GM19372 (cell line): Measurements from ENCODE around the gene MAP3K2.
"Not testable (repeated sequence)": the region's sequence is repeated elsewhere in the genome, so short reads cannot be mapped to it uniquely, and the experiment has no call there.

ENCODE experiments used
- ATAC-seq: cut with Tn5 transposase; IDR thresholded peaks from one replicate; pipeline ENCODE4 v1.9.1; 2021; ENCODE audit warnings: mild to moderate bottlenecking, low read depth, moderate library complexity; ENCODE audit not compliant: unreplicated experiment

MAP3K2 gene

GRCh38 chr2:127421116-127421800 is 33.5 kb upstream of the MAP3K2 start:
- no peak for ATAC-seq

GRCh38 chr2:127420039-127420864 is 32.5 kb upstream of the MAP3K2 start:
- no peak for ATAC-seq

GRCh38 chr2:127419448-127420038 is 31.8 kb upstream of the MAP3K2 start:
- no peak for ATAC-seq

GRCh38 chr2:127419112-127419430 is 31.3 kb upstream of the MAP3K2 start:
- ATAC-seq, result no peak

- no peak for ATAC-seq
Measured at GRCh38 chr2:127418300-127419111, 30.7 kb upstream of the MAP3K2 start, which contains the start of gene PROC. PROC (plus strand) TSS chr2:127418427; CDS start chr2:127419943, 1,516 bp downstream.

GRCh38 chr2:127417406-127417805 is 29.6 kb upstream of the MAP3K2 start:
- ATAC-seq, result no peak

GRCh38 chr2:127416506-127417001 is 28.8 kb upstream of the MAP3K2 start:
- ATAC-seq, result no peak

GRCh38 chr2:127415593-127416505 is 28.1 kb upstream of the MAP3K2 start:
- peak; percentile 61 for ATAC-seq

GRCh38 chr2:127414638-127415592 is 27.1 kb upstream of the MAP3K2 start:
- ATAC-seq, result no peak

- ATAC-seq, result no peak
Measured at GRCh38 chr2:127413782-127414637, 26.2 kb upstream of the MAP3K2 start.

- ATAC-seq, result no peak
Measured at GRCh38 chr2:127413200-127413599, 25.4 kb upstream of the MAP3K2 start.

- no peak for ATAC-seq
Measured at GRCh38 chr2:127411653-127412369, 24.0 kb upstream of the MAP3K2 start.

GRCh38 chr2:127410871-127411652 is 23.3 kb upstream of the MAP3K2 start:
- no peak for ATAC-seq

GRCh38 chr2:127409716-127410115 is 21.9 kb upstream of the MAP3K2 start:
- not testable (repeated sequence) for ATAC-seq

GRCh38 chr2:127408807-127409099 is 21.0 kb upstream of the MAP3K2 start:
- ATAC-seq, result no peak
